ENCODE data around the gene ZFR. TPM values are rescaled to one million over a fixed set of nuclear protein-coding genes. Genes with fewer than 3 reads are reported as not detected.

Gene ZFR
- total RNA-seq, 1 donor from 2014 or later, result 131 TPM

- H3K4me3 ChIP-seq, result no peak overlapping the region
- no peaks in the 10 kb centered on the region for H3K27me3 ChIP-seq
- no peak overlapping the region for H3K4me3 Mint-ChIP-seq
- no peaks in the 10 kb centered on the region for H3K9me3 ChIP-seq (ENCODE audit: low read depth)
- H3K36me3 Mint-ChIP-seq, result peaks cover 34% of the 10 kb centered on the region
- TF ChIP-seq EZH2 (IDR thresholded peaks at IDR 0.05), result no peak
- TF ChIP-seq CTCF (IDR thresholded peaks at IDR 0.05), result no peak
- no peak for TF ChIP-seq EZH2phosphoT487 (IDR thresholded peaks at IDR 0.05)
- no peak overlapping the region for H3K27ac Mint-ChIP-seq
- no peaks in the 10 kb centered on the region for H3K9me3 Mint-ChIP-seq
- H3K9ac ChIP-seq, result no peak overlapping the region
- H3K27me3 Mint-ChIP-seq (ENCODE audit: insufficient read depth, low read depth), result no peaks in the 10 kb centered on the region
- peaks cover 53% of the 10 kb centered on the region for H3K36me3 ChIP-seq
- H3K79me2 ChIP-seq (ENCODE audit: low read depth), result no peaks in the 10 kb centered on the region
- peaks cover 14% of the 10 kb centered on the region for H3K4me1 ChIP-seq
- H3F3A ChIP-seq (ENCODE audit: low read depth), result peaks cover 12% of the 10 kb centered on the region
- DNase-seq (ENCODE audit: low spot score), result no peak
- H3K4me2 ChIP-seq, result no peak overlapping the region
- peak overlapping the region; percentile 42 for H3K27ac ChIP-seq
- peaks cover 8% of the 10 kb centered on the region for H4K20me1 ChIP-seq (ENCODE audit: low read depth)
- no peak overlapping the region for H2AFZ ChIP-seq (replicated peaks)
- H3K4me1 Mint-ChIP-seq, result no peaks in the 10 kb centered on the region
Measured at GRCh38 chr5:32384621-32385020, 59.9 kb downstream of the ZFR start.

- Histone ChIP-seq H3K4me3 (no peak overlapping the region), H3K4me2 (no peak overlapping the region), H3K9me3 (ENCODE audit: low read depth) (no peaks in the 10 kb centered on the region), H3F3A (ENCODE audit: low read depth) (peaks cover 12% of the 10 kb centered on the region), H4K20me1 (ENCODE audit: low read depth) (peaks cover 8% of the 10 kb centered on the region), H3K36me3 (peaks cover 52% of the 10 kb centered on the region), H2AFZ (replicated peaks) (no peak overlapping the region), H3K9ac (no peak overlapping the region), H3K4me1 (peaks cover 14% of the 10 kb centered on the region), H3K27me3 (no peaks in the 10 kb centered on the region), H3K27ac (peak overlapping the region; percentile 8), H3K79me2 (ENCODE audit: low read depth) (no peaks in the 10 kb centered on the region)
- H3K4me1 Mint-ChIP-seq, result no peaks in the 10 kb centered on the region
- H3K9me3 Mint-ChIP-seq, result no peaks in the 10 kb centered on the region
- peaks cover 31% of the 10 kb centered on the region for H3K36me3 Mint-ChIP-seq
- no peaks in the 10 kb centered on the region for H3K27me3 Mint-ChIP-seq (ENCODE audit: insufficient read depth, low read depth)
- no peak overlapping the region for H3K4me3 Mint-ChIP-seq
- no peak for DNase-seq (ENCODE audit: low spot score)
- no peak overlapping the region for H3K27ac Mint-ChIP-seq
- TF ChIP-seq EZH2 (IDR thresholded peaks at IDR 0.05), result no peak
- TF ChIP-seq EZH2phosphoT487 (IDR thresholded peaks at IDR 0.05), result no peak
- TF ChIP-seq CTCF (IDR thresholded peaks at IDR 0.05), result no peak
Measured at GRCh38 chr5:32383586-32383985, 61.0 kb downstream of the ZFR start.

GRCh38 chr5:32383065-32383464 lies 61.5 kb downstream of the ZFR start:
- peaks cover 29% of the 10 kb centered on the region for H3K36me3 Mint-ChIP-seq
- peak overlapping the region; percentile 8 for H3K27ac ChIP-seq
- H3K79me2 ChIP-seq (ENCODE audit: low read depth), result no peaks in the 10 kb centered on the region
- H3K4me2 ChIP-seq, result no peak overlapping the region
- H3F3A ChIP-seq (ENCODE audit: low read depth), result peaks cover 12% of the 10 kb centered on the region
- no peak overlapping the region for H3K4me3 Mint-ChIP-seq
- H3K9me3 ChIP-seq (ENCODE audit: low read depth), result no peaks in the 10 kb centered on the region
- peaks cover 8% of the 10 kb centered on the region for H4K20me1 ChIP-seq (ENCODE audit: low read depth)
- H3K9me3 Mint-ChIP-seq, result no peaks in the 10 kb centered on the region
- peaks cover 52% of the 10 kb centered on the region for H3K36me3 ChIP-seq
- no peak overlapping the region for H3K4me3 ChIP-seq
- H3K4me1 ChIP-seq, result peaks cover 14% of the 10 kb centered on the region
- H3K9ac ChIP-seq, result no peak overlapping the region
- TF ChIP-seq EZH2 (IDR thresholded peaks at IDR 0.05), result no peak
- TF ChIP-seq EZH2phosphoT487 (IDR thresholded peaks at IDR 0.05), result no peak
- no peak for TF ChIP-seq CTCF (IDR thresholded peaks at IDR 0.05)
- H2AFZ ChIP-seq (replicated peaks), result no peak overlapping the region
- no peaks in the 10 kb centered on the region for H3K27me3 ChIP-seq
- H3K4me1 Mint-ChIP-seq, result no peaks in the 10 kb centered on the region
- no peak overlapping the region for H3K27ac Mint-ChIP-seq
- DNase-seq (ENCODE audit: low spot score), result peak; percentile 27
- H3K27me3 Mint-ChIP-seq (ENCODE audit: insufficient read depth, low read depth), result no peaks in the 10 kb centered on the region

Measured in neural progenitor cell (in vitro differentiated cells).